Gastroesophageal sphincter (tissue), 4 donors: ENCODE results near the gene ZDHHC4. TPM values are rescaled to one million over a fixed set of nuclear protein-coding genes. Genes with fewer than 3 reads are reported as not detected.
A peak's percentile ranks its signal among the peaks of the same experiment; 100 is the strongest.

Experiments used
- ATAC-seq: fragments of 150-250 bp; one replicate; pipeline ENCODE4 v1.9.1; 2016; ENCODE audit warnings: mild to moderate bottlenecking, moderate library complexity
- H3K27ac ChIP-seq, 4 donors: fragments of 200-600 bp; sonication (generic) in 3 of 4; 1 replicate in 3 of 4; 2 replicates in 1 of 4; pipeline ENCODE4 v1.5.1; 2016 to 2019
- H3K27me3 ChIP-seq: fragments of 200-600 bp; sonication (generic); one replicate; pipeline ENCODE4 v1.5.1; 2019
- H3K36me3 ChIP-seq, 2 donors: fragments of 200-600 bp; sonication (generic); one replicate each; pipeline ENCODE4 v1.5.1; 2019; ENCODE audit warnings: control low read depth in 1 of 2
- H3K4me1 ChIP-seq, 3 donors: fragments of 200-600 bp; sonication (generic); 1 replicate in 2 of 3; 2 replicates in 1 of 3; pipeline ENCODE4 v1.5.1; 2016 to 2019; ENCODE audit warnings: control low read depth in 2 of 3
- H3K4me3 ChIP-seq, 2 donors: fragments of 200-600 bp; sonication (generic); one replicate each; pipeline ENCODE4 v1.5.1; 2019; ENCODE audit warnings: mild to moderate bottlenecking in 1 of 2, moderate library complexity in 1 of 2
- H3K9me3 ChIP-seq, 3 donors: fragments of 200-600 bp; sonication (generic); one replicate each; pipeline ENCODE4 v1.5.1; 2017 to 2019; ENCODE audit warnings: control low read depth in 2 of 3
- CTCF ChIP-seq, 4 experiments: fragments of 200-600 bp in 2 of 4; fragments of 450-650 bp in 2 of 4; sonication (generic) in 1 of 4; IDR thresholded peaks; one replicate each; pipeline ENCODE4 v1.5.1; 2017 to 2019; ENCODE audit warnings: antibody characterized with exemption in 4 of 4, mild to moderate bottlenecking in 2 of 4, moderate library complexity in 2 of 4
- EP300 ChIP-seq: sonication (generic); formaldehyde crosslinking; IDR thresholded peaks from one replicate; pipeline ENCODE4 v1.6.1; 2017; ENCODE audit warnings: antibody characterized with exemption, mild to moderate bottlenecking
- POLR2A ChIP-seq, 2 donors: fragments of 450-650 bp; IDR thresholded peaks; one replicate each; pipeline ENCODE4 v1.6.1; 2017; ENCODE audit warnings: antibody characterized with exemption in 2 of 2, mild to moderate bottlenecking in 2 of 2, moderate library complexity in 1 of 2
- POLR2AphosphoS5 ChIP-seq: sonication (generic); formaldehyde crosslinking; IDR thresholded peaks from one replicate; pipeline ENCODE4 v1.6.1; 2017; ENCODE audit warnings: antibody characterized with exemption
- WGBS, 2 donors: methylation state at CpG; one replicate each; pipeline ENCODE4 v1.1.5; 2018; ENCODE audit warnings: low coverage in 1 of 2; 5-methylcytosine and 5-hydroxymethylcytosine counted together
- total RNA-seq, 4 donors: library from RNA; depleted of rRNA; stranded (reverse); fragments of >200 nt; gene quantifications; one replicate each; pipeline ENCODE4 v1.1.0, GENCODE V29; 2016

ZDHHC4 gene
- total RNA-seq, 4 donors from 2014 or later: 54.6 to 63.8 (median 58.8) TPM

GRCh38 chr7:6636741-6637543, 59.7 kb downstream of the ZDHHC4 start, which contains the start of gene ZNF316:
Gene ZNF316 (plus strand): TSS chr7:6637318. CDS start chr7:6642410, 5,092 bp downstream.
- ATAC-seq: peak; percentile 78
- Histone ChIP-seq H3K27me3 (no peaks in the 10 kb centered on the region), H3K9me3 (no peaks in the 10 kb centered on the region), H3K4me3 (peak within 1 kb of the TSS; percentile 95 to 97), H3K36me3 (peaks cover 0 to 27% of the 10 kb centered on the region in 2 donors), H3K27ac (peak within 1 kb of the TSS; percentile 44 to 92 (median 82)), H3K4me1 (peaks cover 0 to 45% (median 17%) of the 10 kb centered on the region in 3 donors)
- TF ChIP-seq CTCF (IDR thresholded peaks at IDR 0.05): no peak
- peak; percentile 66 to 82 for TF ChIP-seq POLR2A (IDR thresholded peaks at IDR 0.05)
- peak; percentile 45 for TF ChIP-seq POLR2AphosphoS5
- TF ChIP-seq EP300: no peak
- WGBS, 2 donors: no CpG with 5 or more reads among the region's 104 CpGs

- WGBS, 2 donors: 0% methylated on average over 7 of the region's 60 CpGs; no CpG with 5 or more reads in 1 of the 2 donors
- Histone ChIP-seq H3K4me3 (peak overlapping the region; percentile 90 to 97), H3K9me3 (no peaks in the 10 kb centered on the region), H3K27me3 (no peaks in the 10 kb centered on the region), H3K36me3 (peaks cover 0 to 34% of the 10 kb centered on the region in 2 donors), H3K27ac (peak overlapping the region; percentile 14 to 83 (median 82)), H3K4me1 (peaks cover 0 to 45% (median 17%) of the 10 kb centered on the region in 3 donors)
- ATAC-seq: peak; percentile 42
- TF ChIP-seq POLR2AphosphoS5 (no peak), EP300 (no peak), POLR2A (IDR thresholded peaks at IDR 0.05) (no peak), CTCF (IDR thresholded peaks at IDR 0.05) (peak in 2 of 4 experiments; percentile 17 to 42)
Measured at GRCh38 chr7:6637544-6638229, 60.4 kb downstream of the ZDHHC4 start.

Other genes with a start within 250 kb of the ZDHHC4 start
- 10 to 100 TPM; 11.6 to 21.6 (median 18.0) TPM for gene FAM220A, start 228.5 kb upstream of the ZDHHC4 start, total RNA-seq
- gene RAC1, start 202.9 kb upstream of the ZDHHC4 start, total RNA-seq: 100 to 1,000 TPM; 102 to 170 (median 123) TPM
- 10 to 100 TPM in 1 of 4 donors, 1 to 10 TPM in 3; 6.7 to 10.8 (median 8.6) TPM for gene DAGLB, start 129.5 kb upstream of the ZDHHC4 start, total RNA-seq
- gene KDELR2, start 93.3 kb upstream of the ZDHHC4 start, total RNA-seq: 10 to 100 TPM; 54.0 to 80.9 (median 64.2) TPM
- gene GRID2IP, start 26.0 kb upstream of the ZDHHC4 start, total RNA-seq: under 1 TPM in 1 of 4 donors, not detected in 3; 0.27 TPM
- gene INTS15, start 12.6 kb downstream of the ZDHHC4 start, total RNA-seq: 10 to 100 TPM; 25.6 to 34.5 (median 32.5) TPM
- 10 to 100 TPM; 12.9 to 32.3 (median 19.4) TPM for gene ZNF853, start 38.2 kb downstream of the ZDHHC4 start, total RNA-seq
- gene ZNF316, start 59.9 kb downstream of the ZDHHC4 start, total RNA-seq: 10 to 100 TPM; 21.9 to 32.8 (median 26.0) TPM
- gene ZNF12, start 129.5 kb downstream of the ZDHHC4 start, total RNA-seq: 10 to 100 TPM; 22.4 to 33.9 (median 24.5) TPM
- gene RSPH10B2, start 176.6 kb downstream of the ZDHHC4 start, total RNA-seq: under 1 TPM in 1 of 4 donors, not detected in 3; 0.15 TPM
- 10 to 100 TPM; 21.9 to 49.7 (median 33.9) TPM for gene CCZ1B, start 248.8 kb downstream of the ZDHHC4 start, total RNA-seq